ENCODE measurements around the gene OR2D3. TPM values are rescaled to one million over a fixed set of nuclear protein-coding genes. Genes with fewer than 3 reads are reported as not detected.
A peak's percentile ranks its signal among the peaks of the same experiment; 100 is the strongest.

The OR2D3 gene
- total RNA-seq, 1 donor from 2014 or later, result not detected

DNA sequence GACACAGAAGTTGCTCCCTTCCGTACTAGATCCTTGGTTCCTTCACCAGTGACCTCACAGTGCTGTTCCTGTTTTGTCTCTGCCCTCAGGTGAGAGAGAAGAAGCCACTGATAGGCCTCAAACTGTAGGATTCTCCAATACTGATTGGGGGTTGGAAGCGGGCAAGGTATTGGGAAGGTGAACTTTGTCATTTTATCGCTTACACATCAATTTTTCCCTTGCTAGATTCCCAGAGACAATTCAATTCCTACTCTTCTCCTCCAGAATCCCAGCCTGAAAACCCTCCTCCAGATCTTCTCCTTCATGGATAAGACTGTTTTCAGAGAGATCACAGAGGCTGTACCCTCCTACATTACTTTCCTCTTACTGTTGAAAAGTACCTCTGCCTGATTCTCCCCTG is 9.4 kb upstream of the OR2D3 start:
- TF ChIP-seq, protein P1, sequence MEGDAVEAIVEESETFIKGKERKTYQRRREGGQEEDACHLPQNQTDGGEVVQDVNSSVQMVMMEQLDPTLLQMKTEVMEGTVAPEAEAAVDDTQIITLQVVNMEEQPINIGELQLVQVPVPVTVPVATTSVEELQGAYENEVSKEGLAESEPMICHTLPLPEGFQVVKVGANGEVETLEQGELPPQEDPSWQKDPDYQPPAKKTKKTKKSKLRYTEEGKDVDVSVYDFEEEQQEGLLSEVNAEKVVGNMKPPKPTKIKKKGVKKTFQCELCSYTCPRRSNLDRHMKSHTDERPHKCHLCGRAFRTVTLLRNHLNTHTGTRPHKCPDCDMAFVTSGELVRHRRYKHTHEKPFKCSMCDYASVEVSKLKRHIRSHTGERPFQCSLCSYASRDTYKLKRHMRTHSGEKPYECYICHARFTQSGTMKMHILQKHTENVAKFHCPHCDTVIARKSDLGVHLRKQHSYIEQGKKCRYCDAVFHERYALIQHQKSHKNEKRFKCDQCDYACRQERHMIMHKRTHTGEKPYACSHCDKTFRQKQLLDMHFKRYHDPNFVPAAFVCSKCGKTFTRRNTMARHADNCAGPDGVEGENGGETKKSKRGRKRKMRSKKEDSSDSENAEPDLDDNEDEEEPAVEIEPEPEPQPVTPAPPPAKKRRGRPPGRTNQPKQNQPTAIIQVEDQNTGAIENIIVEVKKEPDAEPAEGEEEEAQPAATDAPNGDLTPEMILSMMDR (conservative IDR thresholded peaks at IDR 0.05; ENCODE audit: low read depth, low read length), result no peak
- no peak overlapping the region for H3K4me3 ChIP-seq (ENCODE audit: low read depth, low read length)
- no peak for DNase-seq (ENCODE audit: low read depth)

DNA sequence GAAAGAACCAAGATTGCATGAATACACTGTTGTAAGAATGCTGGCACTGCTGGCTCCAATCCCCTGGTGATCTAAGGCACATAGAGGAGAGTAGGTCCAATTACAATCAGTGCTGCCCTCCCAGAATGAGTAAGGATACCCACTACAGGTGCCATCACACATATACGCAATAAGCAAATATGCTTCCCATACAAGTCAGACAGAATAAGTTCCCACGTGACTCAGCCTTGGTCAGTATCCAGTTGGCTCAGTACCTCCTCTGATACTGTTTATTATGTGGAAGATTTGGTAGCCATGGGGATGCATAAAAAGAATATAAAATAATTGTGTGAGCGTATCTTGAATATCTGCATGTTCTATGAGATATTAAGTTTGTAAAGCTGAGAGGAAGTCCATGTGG is 8.9 kb upstream of the OR2D3 start:
- H3K4me3 ChIP-seq (ENCODE audit: low read depth, low read length), result no peak overlapping the region
- TF ChIP-seq, protein P1 (conservative IDR thresholded peaks at IDR 0.05; ENCODE audit: low read depth, low read length), result no peak
- DNase-seq (ENCODE audit: low read depth), result no peak

DNA sequence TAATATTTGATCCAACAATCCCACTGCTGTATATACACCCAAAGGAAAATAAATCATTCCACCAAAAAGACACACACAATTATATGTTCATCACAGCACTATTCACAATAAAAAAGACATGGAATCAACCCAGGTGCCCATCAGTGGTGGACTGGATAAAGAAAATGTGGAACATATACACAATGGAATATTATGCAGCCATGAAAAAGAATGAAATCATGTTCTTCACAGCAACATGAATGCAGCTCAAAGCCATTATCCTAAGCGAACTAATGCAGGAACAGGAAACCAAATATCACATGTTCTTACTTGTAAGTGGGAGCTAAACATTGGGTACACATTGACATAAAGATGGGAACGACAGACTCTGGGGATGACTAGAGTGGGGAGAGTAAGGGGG is 1.1 kb upstream of the OR2D3 start:
- no peak for DNase-seq (ENCODE audit: low read depth)
- TF ChIP-seq, protein P1 (conservative IDR thresholded peaks at IDR 0.05; ENCODE audit: low read depth, low read length), result no peak
- no peak overlapping the region for H3K4me3 ChIP-seq (ENCODE audit: low read depth, low read length)

DNA sequence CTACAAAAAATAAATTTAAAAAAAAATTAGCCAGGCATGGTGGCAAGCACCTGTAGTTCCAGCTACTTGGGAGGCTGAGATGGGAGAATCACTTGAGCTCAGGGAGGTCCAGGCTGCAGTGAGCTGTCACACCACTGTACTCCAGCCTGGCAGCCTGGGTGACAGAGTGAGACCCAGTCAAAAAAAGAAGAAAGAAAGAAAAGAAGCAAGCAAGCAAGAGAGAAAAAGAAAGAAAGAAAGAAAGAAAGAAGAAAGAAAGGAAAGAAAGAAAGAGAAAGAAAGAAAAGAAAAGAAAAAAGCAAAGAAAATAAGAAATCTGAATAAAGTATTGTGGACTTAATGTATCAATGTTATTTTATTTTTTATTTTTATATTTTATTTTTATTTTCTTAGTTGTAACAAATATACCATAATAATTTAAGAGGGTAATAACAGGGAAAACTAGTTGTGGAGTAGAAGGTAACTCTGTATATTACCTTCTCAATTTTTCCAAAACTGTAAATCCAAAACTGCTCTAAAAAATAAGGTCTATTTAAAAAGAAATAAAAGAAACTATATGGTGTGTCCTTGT is 4.3 kb downstream of the OR2D3 start:
- no peak overlapping the region for H3K4me3 ChIP-seq (ENCODE audit: low read depth, low read length)
- TF ChIP-seq, protein P1 (conservative IDR thresholded peaks at IDR 0.05; ENCODE audit: low read depth, low read length), result no peak
- DNase-seq (ENCODE audit: low read depth), result no peak

DNA sequence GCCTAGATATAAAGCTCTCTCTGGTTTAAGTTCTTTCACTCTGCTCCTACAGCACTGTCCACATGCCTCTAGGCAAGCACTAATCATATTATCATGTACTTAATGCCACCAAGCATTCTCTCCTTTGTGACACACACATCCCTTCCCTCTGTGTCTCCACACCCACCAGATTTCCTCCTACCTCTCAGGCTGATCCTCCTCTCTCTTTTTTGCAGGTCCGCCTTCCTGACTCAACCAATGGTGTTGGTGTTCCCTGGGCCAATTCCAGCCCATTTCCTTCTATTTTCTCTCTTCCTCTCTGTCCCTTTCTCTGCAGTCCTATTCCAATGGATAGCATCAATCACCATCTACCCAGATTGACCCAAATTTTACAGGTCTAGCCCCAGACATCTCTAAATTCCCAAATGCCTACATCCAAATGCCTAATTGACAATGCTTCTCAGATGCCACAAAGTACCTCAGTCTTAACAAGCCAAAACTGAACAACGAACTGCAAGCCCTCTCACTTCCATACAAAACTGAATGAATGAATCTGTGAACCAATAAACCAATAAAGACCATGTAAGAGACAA is 4.9 kb downstream of the OR2D3 start:
- peak; percentile 25 for DNase-seq (ENCODE audit: low read depth)
- H3K4me3 ChIP-seq (ENCODE audit: low read depth, low read length), result peak overlapping the region; percentile 92
- TF ChIP-seq, protein P1 (conservative IDR thresholded peaks at IDR 0.05; ENCODE audit: low read depth, low read length), result no peak

DNA sequence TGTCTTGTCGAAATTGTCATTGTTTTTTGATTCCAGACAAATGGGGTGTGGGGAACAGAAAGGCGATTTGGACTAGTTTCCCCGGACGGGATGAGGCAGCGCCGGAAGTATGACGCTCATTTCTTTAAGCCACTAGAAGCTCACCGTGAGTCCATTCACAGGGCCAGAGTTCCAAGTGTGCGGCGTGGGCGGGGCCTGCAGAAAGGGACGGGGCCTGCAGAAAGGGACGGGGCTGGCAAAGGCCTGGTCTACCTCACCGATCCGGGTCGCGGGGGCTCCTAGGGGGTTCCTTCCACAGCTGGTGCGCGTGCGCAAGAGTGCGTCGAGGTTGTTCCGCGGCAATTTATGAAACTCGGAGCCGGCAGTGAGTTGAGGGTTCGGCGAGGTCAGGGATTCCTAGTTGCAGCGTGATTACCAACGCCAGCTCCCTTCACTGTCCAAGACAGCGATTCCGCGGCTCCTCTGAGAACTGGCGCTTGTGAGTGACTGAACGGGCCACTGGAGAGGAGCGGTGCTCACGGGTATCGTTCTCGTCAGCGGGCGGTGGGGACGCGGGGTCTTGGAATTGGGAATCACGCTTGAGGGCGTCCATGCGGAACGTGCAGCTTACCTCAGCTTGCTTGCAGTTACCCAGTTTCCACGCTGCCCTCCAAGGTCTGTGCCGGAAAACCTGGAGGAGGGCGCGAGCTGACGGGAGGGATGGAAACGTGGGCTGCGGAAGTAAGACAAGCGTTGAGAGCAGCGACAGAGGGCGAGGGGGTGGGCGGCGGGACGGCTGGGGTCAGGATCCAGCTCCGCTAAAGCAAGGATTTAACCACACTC is 5.6 kb downstream of the OR2D3 start, which contains the start of gene ZNF215:
Gene ZNF215, plus strand, starts transcription at position 219 of the 822 bp plus-strand sequence. CDS start 5,847 bp downstream, outside the sequence.
- H3K4me3 ChIP-seq (ENCODE audit: low read depth, low read length), result peak within 1 kb of the TSS; percentile 92
- TF ChIP-seq, protein P1 (conservative IDR thresholded peaks at IDR 0.05; ENCODE audit: low read depth, low read length), result no peak

More for the DNA sequence above, 5.6 kb downstream of the OR2D3 start, which contains the start of gene ZNF215:
- peak; percentile 33 for DNase-seq (ENCODE audit: low read depth)
